Spleen (tissue), 11 donors: ENCODE measurements around the gene USP7. TPM values are rescaled to one million over a fixed set of nuclear protein-coding genes. Genes with fewer than 3 reads are reported as not detected.
A peak's percentile ranks its signal among the peaks of the same experiment; 100 is the strongest.

ENCODE experiments used
- DNase-seq: peaks from one replicate; pipeline ENCODE4 v3.0.0-alpha.2; 2020
- H3K27ac ChIP-seq, 8 donors: fragments of 200-600 bp; sonication (generic) in 7 of 8; 1 replicate in 4 of 8; 2 replicates in 4 of 8; pipeline versions ENCODE4 v1.5.0 to v1.8.0; 2016 to 2021; ENCODE audit warnings: inconsistent platforms in 4 of 8, mild to moderate bottlenecking in 4 of 8, moderate library complexity in 1 of 8
- H3K27me3 ChIP-seq, 7 donors: fragments of 200-600 bp; sonication (generic) in 6 of 7; replicated peaks in 1 of 7; 1 replicate in 4 of 7; 2 replicates in 3 of 7; pipeline versions ENCODE4 v1.5.0 to v1.8.0; 2016 to 2021; ENCODE audit warnings: inconsistent platforms in 3 of 7, mild to moderate bottlenecking in 1 of 7
- H3K36me3 ChIP-seq, 6 donors: fragments of 200-600 bp; sonication (generic) in 5 of 6; 1 replicate in 4 of 6; 2 replicates in 2 of 6; pipeline versions ENCODE4 v1.5.0 to v1.8.0; 2016 to 2021; ENCODE audit warnings: inconsistent platforms in 2 of 6
- H3K4me1 ChIP-seq, 6 donors: fragments of 200-600 bp; sonication (generic) in 5 of 6; 1 replicate in 3 of 6; 2 replicates in 3 of 6; pipeline versions ENCODE4 v1.5.0 to v1.8.0; 2016 to 2021; ENCODE audit warnings: inconsistent platforms in 3 of 6
- H3K4me3 ChIP-seq, 8 donors: fragments of 200-600 bp; sonication (generic) in 7 of 8; 1 replicate in 4 of 8; 2 replicates in 4 of 8; pipeline versions ENCODE4 v1.5.0 to v1.8.0; 2016 to 2021; ENCODE audit warnings: inconsistent platforms in 4 of 8, mild to moderate bottlenecking in 4 of 8, moderate library complexity in 2 of 8
- H3K9me3 ChIP-seq, 8 donors: fragments of 200-600 bp; sonication (generic) in 7 of 8; 1 replicate in 4 of 8; 2 replicates in 4 of 8; pipeline versions ENCODE4 v1.5.0 to v1.8.0; 2016 to 2021; ENCODE audit warnings: inconsistent platforms in 4 of 8
- POLR2A ChIP-seq, 3 donors: fragments of 450-650 bp; IDR thresholded peaks; one replicate each; pipeline ENCODE4 v1.5.1; 2017; ENCODE audit warnings: antibody characterized with exemption in 3 of 3, mild to moderate bottlenecking in 1 of 3
- POLR2AphosphoS5 ChIP-seq, 3 donors: sonication (generic); formaldehyde crosslinking; IDR thresholded peaks; one replicate each; pipeline ENCODE4 v1.5.1; 2017; ENCODE audit warnings: antibody characterized with exemption in 3 of 3
- WGBS, 5 donors: extraction: QIAGEN DNeasy Blood & Tissue Kit in 3 of 5; methylation state at CpG; one replicate each; pipeline versions ENCODE4 v1.1.5 to v1.1.7; 2013 to 2018; 5-methylcytosine and 5-hydroxymethylcytosine counted together
- intact Hi-C: fragments of 100-400 bp; cut with DNase I; formaldehyde crosslinking; loops from one replicate; pipeline ENCODE4 v1.15.0; 2023; ENCODE audit warnings: low total_unique reads
- polyA plus RNA-seq, 3 donors: library from polyadenylated mRNA; stranded (reverse); fragments of 200-250 nt; gene quantifications; one replicate each; pipeline ENCODE4 v1.2.1, GENCODE V29; 2013
- total RNA-seq, 7 donors: library from RNA; depleted of rRNA in 3 of 7; stranded (reverse); fragments of >200 nt in 3 of 7; fragmentation: NEBNext Ultra II Directional in 4 of 7; extraction: Animal tissue kit (Norgen Biotek cat#: 25700) in 4 of 7; gene quantifications; one replicate each; pipeline versions ENCODE4 v1.1.0 to v1.2.1, GENCODE V29; 2016 to 2021
- TF ChIP-seq, protein P1 (sequence below), 11 experiments: fragments of 200-600 bp in 7 of 11; fragments of 450-650 bp in 4 of 11; sonication (generic) in 4 of 11; IDR thresholded peaks in 8 of 11; conservative IDR thresholded peaks in 3 of 11; 1 replicate in 7 of 11; 2 replicates in 4 of 11; pipeline versions ENCODE4 v1.4.0 to v1.8.0; 2016 to 2021; ENCODE audit warnings: antibody characterized with exemption in 11 of 11, inconsistent platforms in 4 of 11, mild to moderate bottlenecking in 1 of 11
- donor health status: healthy with polysubstance abuse.
- donor health status: DM: no; HTN: no; CAD: no; lungs with moderate emphysema.
- donor health status: DM: no; HTN: no; CAD: no.
- donor health status: Bipolar disorder and iron deficiency.
- donor health status: healthy.
- donor health status: DM: no; HTN: no; CAD: no.
- donor health status: DM: yes; HTN: yes; CAD: no.

The USP7 gene
- total and polyA plus RNA-seq, 10 donors, result 26.1 to 145 (median 126) TPM

DNA sequence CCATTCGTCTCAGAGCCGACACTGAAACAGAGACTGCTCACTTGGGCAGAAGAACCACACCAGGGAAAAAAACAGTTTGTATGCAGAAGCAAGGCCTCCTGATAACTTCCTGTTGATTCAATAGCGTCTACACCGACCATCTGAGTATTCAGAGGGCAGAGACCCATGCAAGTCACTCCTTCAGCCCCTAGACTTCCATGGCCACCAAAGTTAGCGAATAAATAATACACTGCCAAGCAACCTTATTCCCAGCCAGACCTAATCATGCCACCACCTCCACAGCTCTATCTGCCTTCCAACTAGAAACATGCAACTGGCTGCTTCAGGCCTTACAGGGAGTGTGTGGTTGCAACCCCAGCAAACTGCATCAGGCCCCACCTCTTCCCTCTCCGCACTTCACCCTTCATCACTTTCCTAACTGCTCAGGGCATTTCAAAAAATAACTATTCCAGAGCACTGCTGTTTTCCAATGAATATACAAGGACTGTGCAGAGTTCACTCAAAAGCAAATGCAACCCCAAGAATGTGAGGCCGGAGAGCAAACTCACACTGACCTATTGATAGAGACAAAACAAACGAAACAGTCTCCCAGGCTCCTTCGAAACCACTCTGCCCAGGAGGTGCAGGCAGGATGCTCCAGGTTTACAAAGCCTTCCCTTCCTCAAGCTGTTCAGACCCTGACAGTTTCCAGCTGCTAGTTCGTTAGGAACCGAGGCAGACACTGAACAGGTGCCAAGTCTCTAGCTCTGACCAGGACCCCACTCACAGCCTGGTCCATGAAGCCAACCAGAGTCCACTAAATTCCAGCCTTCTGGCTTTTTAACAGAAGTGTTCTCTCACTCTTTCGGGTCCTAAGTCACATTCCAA is 3.6 kb downstream of the USP7 start:
- Histone ChIP-seq H3K4me1 (peaks cover 70 to 85% (median 78%) of the 10 kb centered on the region in 6 donors), H3K27me3 (no peaks in the 10 kb centered on the region), H3K4me3 (peak overlapping the region in 5 of 8 donors; percentile 12 to 93 (median 17)), H3K9me3 (no peaks in the 10 kb centered on the region), H3K27ac (peak overlapping the region; percentile 40 to 94 (median 80)), H3K36me3 (no peaks in the 10 kb centered on the region)
- intact Hi-C loops, result loop anchor here (10.0 kb wide), 1 partner anchor 135 kb away; the partner anchor contains the start of gene HAPSTR1
- DNase-seq, result no peak
- TF ChIP-seq, protein P1, sequence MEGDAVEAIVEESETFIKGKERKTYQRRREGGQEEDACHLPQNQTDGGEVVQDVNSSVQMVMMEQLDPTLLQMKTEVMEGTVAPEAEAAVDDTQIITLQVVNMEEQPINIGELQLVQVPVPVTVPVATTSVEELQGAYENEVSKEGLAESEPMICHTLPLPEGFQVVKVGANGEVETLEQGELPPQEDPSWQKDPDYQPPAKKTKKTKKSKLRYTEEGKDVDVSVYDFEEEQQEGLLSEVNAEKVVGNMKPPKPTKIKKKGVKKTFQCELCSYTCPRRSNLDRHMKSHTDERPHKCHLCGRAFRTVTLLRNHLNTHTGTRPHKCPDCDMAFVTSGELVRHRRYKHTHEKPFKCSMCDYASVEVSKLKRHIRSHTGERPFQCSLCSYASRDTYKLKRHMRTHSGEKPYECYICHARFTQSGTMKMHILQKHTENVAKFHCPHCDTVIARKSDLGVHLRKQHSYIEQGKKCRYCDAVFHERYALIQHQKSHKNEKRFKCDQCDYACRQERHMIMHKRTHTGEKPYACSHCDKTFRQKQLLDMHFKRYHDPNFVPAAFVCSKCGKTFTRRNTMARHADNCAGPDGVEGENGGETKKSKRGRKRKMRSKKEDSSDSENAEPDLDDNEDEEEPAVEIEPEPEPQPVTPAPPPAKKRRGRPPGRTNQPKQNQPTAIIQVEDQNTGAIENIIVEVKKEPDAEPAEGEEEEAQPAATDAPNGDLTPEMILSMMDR (IDR thresholded peaks at IDR 0.05 in 8 of 11, conservative IDR thresholded peaks at IDR 0.05 in 3 of 11), result no peak
- no peak for TF ChIP-seq POLR2AphosphoS5 (IDR thresholded peaks at IDR 0.05)
- no peak for TF ChIP-seq POLR2A (IDR thresholded peaks at IDR 0.05)
- WGBS, 5 donors, result 24 to 32% (median 29%) methylated on average over 12 of the region's 12 CpGs

DNA sequence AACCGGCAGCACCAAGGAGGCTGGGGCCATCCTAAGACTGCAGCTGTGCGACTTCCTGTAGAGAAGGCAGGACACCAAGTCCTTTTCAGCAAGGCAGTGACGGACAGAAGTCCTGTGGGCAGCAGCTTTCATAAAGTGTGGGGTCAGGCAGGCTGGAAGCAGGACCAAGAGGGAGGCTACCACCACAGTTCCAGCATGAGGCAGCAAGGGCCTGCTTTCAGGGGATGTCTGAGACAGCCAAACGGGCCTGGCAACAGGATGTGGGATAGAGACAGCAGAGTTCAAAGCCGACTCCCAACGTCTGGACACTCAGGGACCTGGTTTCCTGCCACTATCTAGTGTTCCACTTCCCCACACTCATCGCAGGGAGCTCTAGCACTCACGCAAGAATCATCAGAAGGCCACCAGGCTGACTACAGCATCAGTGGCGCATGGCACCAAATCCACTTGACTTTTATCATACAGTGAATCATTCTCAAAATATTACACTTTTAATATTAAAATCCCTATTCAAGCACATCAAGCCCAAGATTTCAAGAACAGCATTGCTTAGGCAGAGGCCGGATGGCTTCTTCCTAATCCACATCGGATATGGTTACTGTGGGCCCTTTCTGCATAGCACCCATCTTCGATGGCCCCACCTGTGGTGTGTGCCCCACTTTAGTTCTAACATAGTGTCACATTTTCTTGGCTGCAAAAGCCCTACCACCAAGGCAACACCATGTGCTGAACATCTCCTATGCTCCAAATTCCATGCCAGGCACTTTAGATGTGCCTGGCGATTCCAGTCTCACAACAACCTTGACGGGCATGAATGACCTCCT is 5.2 kb downstream of the USP7 start:
- Histone ChIP-seq H3K36me3 (no peaks in the 10 kb centered on the region), H3K27me3 (no peaks in the 10 kb centered on the region), H3K9me3 (no peaks in the 10 kb centered on the region), H3K4me3 (peak overlapping the region in 4 of 8 donors; percentile 13 to 48 (median 14)), H3K27ac (peak overlapping the region; percentile 37 to 94 (median 80)), H3K4me1 (peaks cover 78 to 86% (median 84%) of the 10 kb centered on the region in 6 donors)
- intact Hi-C loops, result no loop called here
- TF ChIP-seq POLR2AphosphoS5 (IDR thresholded peaks at IDR 0.05), result peak; percentile 43 to 75 (median 73)
- TF ChIP-seq, protein P1 (IDR thresholded peaks at IDR 0.05 in 8 of 11, conservative IDR thresholded peaks at IDR 0.05 in 3 of 11), result no peak
- TF ChIP-seq POLR2A (IDR thresholded peaks at IDR 0.05), result no peak
- DNase-seq, result peak; percentile 79
- WGBS, 5 donors, result 37 to 41% (median 38%) methylated on average over 13 to 14 of the region's 14 CpGs

DNA sequence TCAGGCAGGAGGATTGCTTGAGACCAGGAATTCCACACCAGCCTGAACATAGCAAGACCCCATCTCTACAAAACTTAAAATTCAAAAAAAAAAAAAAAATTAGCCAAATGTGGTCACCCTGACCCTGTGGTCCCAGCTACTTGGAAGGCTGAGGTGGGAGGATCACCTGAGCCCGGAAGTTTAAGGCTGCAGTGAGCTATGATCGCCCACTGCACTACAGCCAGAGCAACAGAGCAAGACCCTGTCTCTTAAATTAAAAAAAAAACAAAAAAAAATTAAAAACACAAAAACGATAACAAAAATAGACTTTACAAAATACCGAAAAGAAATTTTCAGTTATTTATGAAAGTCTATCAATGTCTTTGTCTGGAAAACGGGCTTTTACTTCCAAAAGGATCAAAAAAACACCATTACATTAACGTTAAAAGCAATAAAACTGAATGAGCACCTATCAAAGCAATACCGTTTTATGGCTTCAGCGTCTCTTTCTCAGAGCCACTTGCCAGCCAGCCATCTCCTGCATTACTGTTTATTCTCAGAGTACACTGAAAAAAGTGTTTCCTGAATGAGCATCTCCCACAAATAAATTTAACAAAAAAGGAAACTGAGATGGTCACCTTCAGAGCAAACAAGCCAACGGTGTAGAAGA is 6.1 kb downstream of the USP7 start:
- intact Hi-C loops, result no loop called here
- Histone ChIP-seq H3K9me3 (no peaks in the 10 kb centered on the region), H3K36me3 (no peaks in the 10 kb centered on the region), H3K27me3 (no peaks in the 10 kb centered on the region), H3K27ac (peak overlapping the region in 7 of 8 donors; percentile 61 to 94 (median 89)), H3K4me1 (peaks cover 84 to 95% (median 92%) of the 10 kb centered on the region in 6 donors), H3K4me3 (peak overlapping the region in 3 of 8 donors; percentile 13 to 48 (median 14))
- WGBS, 5 donors, result 64 to 71% (median 68%) methylated on average over 9 of the region's 9 CpGs
- DNase-seq, result no peak
- TF ChIP-seq, protein P1 (IDR thresholded peaks at IDR 0.05 in 8 of 11, conservative IDR thresholded peaks at IDR 0.05 in 3 of 11), result no peak
- no peak for TF ChIP-seq POLR2A (IDR thresholded peaks at IDR 0.05)
- no peak for TF ChIP-seq POLR2AphosphoS5 (IDR thresholded peaks at IDR 0.05)
